ENCODE measurements around the gene NTM. TPM values are rescaled to one million over a fixed set of nuclear protein-coding genes. Genes with fewer than 3 reads are reported as not detected.

Gene NTM
- total RNA-seq, 1 donor from 2014 or later, result 82.7 TPM

- Mint-ChIP-seq H3K9me3 (ENCODE audit: unreplicated experiment) (no peaks in the 10 kb centered on the region), H3K27ac (ENCODE audit: unreplicated experiment) (no peak overlapping the region), H3K4me1 (ENCODE audit: unreplicated experiment) (no peaks in the 10 kb centered on the region), H3K4me3 (ENCODE audit: unreplicated experiment) (no peak overlapping the region), H3K36me3 (ENCODE audit: unreplicated experiment) (no peaks in the 10 kb centered on the region), H3K27me3 (ENCODE audit: unreplicated experiment) (peaks cover 31% of the 10 kb centered on the region)
- no peak for DNase-seq (ENCODE audit: extremely low spot score, unreplicated experiment)
- TF ChIP-seq CTCF (IDR thresholded peaks at IDR 0.05), result no peak
Observed at GRCh38 chr11:131816051-131816450, 445.6 kb downstream of the NTM start.

- H3K4me3 Mint-ChIP-seq (ENCODE audit: unreplicated experiment), result no peak overlapping the region
- no peaks in the 10 kb centered on the region for H3K36me3 Mint-ChIP-seq (ENCODE audit: unreplicated experiment)
- no peaks in the 10 kb centered on the region for H3K9me3 Mint-ChIP-seq (ENCODE audit: unreplicated experiment)
- no peak overlapping the region for H3K27ac Mint-ChIP-seq (ENCODE audit: unreplicated experiment)
- peaks cover 46% of the 10 kb centered on the region for H3K27me3 Mint-ChIP-seq (ENCODE audit: unreplicated experiment)
- DNase-seq (ENCODE audit: extremely low spot score, unreplicated experiment), result no peak
- no peak for TF ChIP-seq CTCF (IDR thresholded peaks at IDR 0.05)
- H3K4me1 Mint-ChIP-seq (ENCODE audit: unreplicated experiment), result no peaks in the 10 kb centered on the region
Observed at GRCh38 chr11:131817687-131818188, 447.3 kb downstream of the NTM start.

GRCh38 chr11:131819865-131820264 lies 449.4 kb downstream of the NTM start:
- H3K4me3 Mint-ChIP-seq (ENCODE audit: unreplicated experiment), result no peak overlapping the region
- H3K27me3 Mint-ChIP-seq (ENCODE audit: unreplicated experiment), result peaks cover 61% of the 10 kb centered on the region
- DNase-seq (ENCODE audit: extremely low spot score, unreplicated experiment), result no peak
- no peak for TF ChIP-seq CTCF (IDR thresholded peaks at IDR 0.05)
- no peaks in the 10 kb centered on the region for H3K4me1 Mint-ChIP-seq (ENCODE audit: unreplicated experiment)
- H3K36me3 Mint-ChIP-seq (ENCODE audit: unreplicated experiment), result no peaks in the 10 kb centered on the region
- H3K9me3 Mint-ChIP-seq (ENCODE audit: unreplicated experiment), result no peaks in the 10 kb centered on the region
- H3K27ac Mint-ChIP-seq (ENCODE audit: unreplicated experiment), result no peak overlapping the region

GRCh38 chr11:131822506-131822905 lies 452.1 kb downstream of the NTM start:
- Mint-ChIP-seq H3K27me3 (ENCODE audit: unreplicated experiment) (peaks cover 55% of the 10 kb centered on the region), H3K4me1 (ENCODE audit: unreplicated experiment) (no peaks in the 10 kb centered on the region), H3K4me3 (ENCODE audit: unreplicated experiment) (no peak overlapping the region), H3K36me3 (ENCODE audit: unreplicated experiment) (no peaks in the 10 kb centered on the region), H3K27ac (ENCODE audit: unreplicated experiment) (no peak overlapping the region), H3K9me3 (ENCODE audit: unreplicated experiment) (no peaks in the 10 kb centered on the region)
- no peak for TF ChIP-seq CTCF (IDR thresholded peaks at IDR 0.05)
- no peak for DNase-seq (ENCODE audit: extremely low spot score, unreplicated experiment)

GRCh38 chr11:131823772-131824171 lies 453.4 kb downstream of the NTM start:
- TF ChIP-seq CTCF (IDR thresholded peaks at IDR 0.05), result no peak
- H3K4me3 Mint-ChIP-seq (ENCODE audit: unreplicated experiment), result no peak overlapping the region
- no peak overlapping the region for H3K27ac Mint-ChIP-seq (ENCODE audit: unreplicated experiment)
- H3K36me3 Mint-ChIP-seq (ENCODE audit: unreplicated experiment), result no peaks in the 10 kb centered on the region
- peaks cover 44% of the 10 kb centered on the region for H3K27me3 Mint-ChIP-seq (ENCODE audit: unreplicated experiment)
- H3K4me1 Mint-ChIP-seq (ENCODE audit: unreplicated experiment), result no peaks in the 10 kb centered on the region
- no peak for DNase-seq (ENCODE audit: extremely low spot score, unreplicated experiment)
- no peaks in the 10 kb centered on the region for H3K9me3 Mint-ChIP-seq (ENCODE audit: unreplicated experiment)

All from osteocyte (in vitro differentiated cells).